ENCODE data around the gene EPN1.

EPN1 gene

GRCh38 chr19:55697069-55697440 lies 22.0 kb downstream of the EPN1 start:
- Histone ChIP-seq H3K4me1 (no peaks in the 10 kb centered on the region), H3K27me3 (no peaks in the 10 kb centered on the region), H3K4me3 (no peak overlapping the region), H4K20me1 (peaks cover 15% of the 10 kb centered on the region), H3K4me2 (no peak overlapping the region), H3K9me3 (no peaks in the 10 kb centered on the region), H3K27ac (no peak overlapping the region), H3K36me3 (peaks cover 84% of the 10 kb centered on the region), H3K9ac (no peak overlapping the region)
- TF ChIP-seq Cebpa-rat (IDR thresholded peaks at IDR 0.05), result no peak

GRCh38 chr19:55697698-55698097 lies 22.7 kb downstream of the EPN1 start:
- Histone ChIP-seq H3K4me3 (no peak overlapping the region), H3K4me1 (no peaks in the 10 kb centered on the region), H3K36me3 (peaks cover 83% of the 10 kb centered on the region), H3K9ac (no peak overlapping the region), H3K9me3 (no peaks in the 10 kb centered on the region), H3K4me2 (no peak overlapping the region), H3K27ac (no peak overlapping the region), H3K27me3 (no peaks in the 10 kb centered on the region), H4K20me1 (peaks cover 15% of the 10 kb centered on the region; the same call in 1 of the 2 replicates)
- no peak for TF ChIP-seq Cebpa-rat (IDR thresholded peaks at IDR 0.05)

GRCh38 chr19:55698256-55698655 lies 23.2 kb downstream of the EPN1 start:
- H3K27me3 ChIP-seq, result no peaks in the 10 kb centered on the region
- peaks cover 15% of the 10 kb centered on the region; the same call in 1 of the 2 replicates for H4K20me1 ChIP-seq
- H3K4me3 ChIP-seq, result no peak overlapping the region
- no peak overlapping the region for H3K27ac ChIP-seq
- H3K9ac ChIP-seq, result no peak overlapping the region
- H3K4me1 ChIP-seq, result no peaks in the 10 kb centered on the region
- no peaks in the 10 kb centered on the region for H3K9me3 ChIP-seq
- no peak overlapping the region for H3K4me2 ChIP-seq
- H3K36me3 ChIP-seq, result peaks cover 82% of the 10 kb centered on the region
- no peak for TF ChIP-seq Cebpa-rat (IDR thresholded peaks at IDR 0.05)

GRCh38 chr19:55699221-55699620 lies 24.2 kb downstream of the EPN1 start:
- TF ChIP-seq Cebpa-rat (IDR thresholded peaks at IDR 0.05), result no peak
- no peaks in the 10 kb centered on the region for H3K27me3 ChIP-seq
- no peak overlapping the region for H3K27ac ChIP-seq
- H3K36me3 ChIP-seq, result peaks cover 82% of the 10 kb centered on the region
- H4K20me1 ChIP-seq, result peaks cover 15% of the 10 kb centered on the region; the same call in 1 of the 2 replicates
- no peaks in the 10 kb centered on the region for H3K9me3 ChIP-seq
- no peak overlapping the region for H3K4me3 ChIP-seq
- no peak overlapping the region for H3K9ac ChIP-seq
- no peak overlapping the region for H3K4me2 ChIP-seq
- no peaks in the 10 kb centered on the region for H3K4me1 ChIP-seq

GRCh38 chr19:55700813-55701212 lies 25.8 kb downstream of the EPN1 start:
- H3K4me1 ChIP-seq, result no peaks in the 10 kb centered on the region
- no peak overlapping the region for H3K4me3 ChIP-seq
- no peaks in the 10 kb centered on the region for H3K27me3 ChIP-seq
- H4K20me1 ChIP-seq, result peaks cover 15% of the 10 kb centered on the region; the same call in 1 of the 2 replicates
- no peak overlapping the region for H3K27ac ChIP-seq
- no peak for TF ChIP-seq Cebpa-rat (IDR thresholded peaks at IDR 0.05)
- H3K4me2 ChIP-seq, result no peak overlapping the region
- H3K36me3 ChIP-seq, result peaks cover 77% of the 10 kb centered on the region
- H3K9me3 ChIP-seq, result no peaks in the 10 kb centered on the region
- H3K9ac ChIP-seq, result no peak overlapping the region

GRCh38 chr19:55702131-55702627 lies 27.2 kb downstream of the EPN1 start:
- H4K20me1 ChIP-seq, result 0 out of 2 replicates have a peak, but pooled peaks cover 3% of the 10 kb centered on the region

GRCh38 chr19:55703790-55704215 lies 28.8 kb downstream of the EPN1 start:
- Histone ChIP-seq H3K36me3 (peaks cover 50% of the 10 kb centered on the region), H3K4me1 (peaks cover 10% of the 10 kb centered on the region), H3K4me3 (no peak overlapping the region), H3K27me3 (no peaks in the 10 kb centered on the region), H3K4me2 (no peak overlapping the region), H3K27ac (no peak overlapping the region), H3K9ac (no peak overlapping the region), H4K20me1 (no peaks in the 10 kb centered on the region), H3K9me3 (no peaks in the 10 kb centered on the region)
- no peak for TF ChIP-seq Cebpa-rat (IDR thresholded peaks at IDR 0.05)

More at GRCh38 chr19:55702131-55702627, 27.2 kb downstream of the EPN1 start:
- H3K4me2 ChIP-seq, result no peak overlapping the region
- TF ChIP-seq Cebpa-rat (IDR thresholded peaks at IDR 0.05), result no peak
- H3K9me3 ChIP-seq, result no peaks in the 10 kb centered on the region
- H3K27ac ChIP-seq, result no peak overlapping the region
- H3K4me3 ChIP-seq, result no peak overlapping the region
- H3K27me3 ChIP-seq, result no peaks in the 10 kb centered on the region
- H3K4me1 ChIP-seq, result peaks cover 6% of the 10 kb centered on the region
- H3K36me3 ChIP-seq, result peaks cover 63% of the 10 kb centered on the region
- no peak overlapping the region for H3K9ac ChIP-seq

- TF ChIP-seq Cebpa-rat (IDR thresholded peaks at IDR 0.05), result no peak
- Histone ChIP-seq H3K27ac (no peak overlapping the region), H3K4me3 (no peak overlapping the region), H3K9ac (no peak overlapping the region), H4K20me1 (no peaks in the 10 kb centered on the region), H3K36me3 (peaks cover 42% of the 10 kb centered on the region), H3K4me1 (peaks cover 10% of the 10 kb centered on the region), H3K4me2 (no peak overlapping the region), H3K9me3 (no peaks in the 10 kb centered on the region), H3K27me3 (no peaks in the 10 kb centered on the region)
Observed at GRCh38 chr19:55704494-55705245, 29.6 kb downstream of the EPN1 start.

GRCh38 chr19:55705972-55706371 lies 30.9 kb downstream of the EPN1 start:
- H3K9me3 ChIP-seq, result no peaks in the 10 kb centered on the region
- no peak overlapping the region for H3K9ac ChIP-seq

GRCh38 chr19:55711719-55712118 lies 36.7 kb downstream of the EPN1 start:
- Histone ChIP-seq H3K4me1 (peaks cover 16% of the 10 kb centered on the region), H3K4me2 (no peak overlapping the region), H3K27me3 (no peaks in the 10 kb centered on the region), H4K20me1 (no peaks in the 10 kb centered on the region), H3K27ac (no peak overlapping the region), H3K4me3 (no peak overlapping the region), H3K9ac (no peak overlapping the region), H3K36me3 (no peaks in the 10 kb centered on the region), H3K9me3 (no peaks in the 10 kb centered on the region)
- TF ChIP-seq Cebpa-rat (IDR thresholded peaks at IDR 0.05), result no peak

More at GRCh38 chr19:55705972-55706371, 30.9 kb downstream of the EPN1 start:
- no peaks in the 10 kb centered on the region for H4K20me1 ChIP-seq
- peaks cover 17% of the 10 kb centered on the region for H3K4me1 ChIP-seq
- H3K4me3 ChIP-seq, result no peak overlapping the region
- no peak overlapping the region for H3K27ac ChIP-seq
- no peaks in the 10 kb centered on the region for H3K27me3 ChIP-seq
- TF ChIP-seq Cebpa-rat (IDR thresholded peaks at IDR 0.05), result no peak
- H3K36me3 ChIP-seq, result peaks cover 32% of the 10 kb centered on the region
- no peak overlapping the region for H3K4me2 ChIP-seq
